Measurements from ENCODE around the gene CNTN1. TPM values are rescaled to one million over a fixed set of nuclear protein-coding genes. Genes with fewer than 3 reads are reported as not detected.

Gene CNTN1
- total and polyA plus RNA-seq, 2 of the 4 experiments (the other 2 are of a cell fraction): 0.10 to 0.18 TPM

GRCh38 chr12:40735551-40736230, 43.5 kb downstream of the CNTN1 start:
- CTCF ChIA-PET: no interaction called here
- Histone ChIP-seq H3K36me3 (ENCODE audit: control insufficient read depth, insufficient read depth, low read length) (no peaks in the 10 kb centered on the region), H2AK5ac (ENCODE audit: low read depth, low read length) (no peak overlapping the region), H3K23ac (ENCODE audit: low read depth, low read length) (no peak overlapping the region), H2AFZ (replicated peaks; ENCODE audit: low read length, poor library complexity) (no peak overlapping the region), H4K8ac (ENCODE audit: low read depth in 2 of 2, low read length in 2 of 2) (no peak overlapping the region), H2BK5ac (ENCODE audit: low read depth, low read length, poor library complexity, severe bottlenecking) (no peak overlapping the region), H4K91ac (ENCODE audit: insufficient read depth, low read depth, low read length) (no peak overlapping the region), H3K9me3 (ENCODE audit: control insufficient read depth, insufficient read depth, low read length) (no peaks in the 10 kb centered on the region), H2AK9ac (replicated peaks; ENCODE audit: low read depth, low read length, poor library complexity) (no peak overlapping the region), H3K4me1 (ENCODE audit: control insufficient read depth, insufficient read depth, low read length) (no peaks in the 10 kb centered on the region), H2BK120ac (ENCODE audit: low read depth, low read length) (no peak overlapping the region), H3K4me3 (ENCODE audit: insufficient read depth, low read depth, low read length) (no peak overlapping the region), H2BK15ac (ENCODE audit: low read depth, low read length) (no peak overlapping the region), H4K5ac (ENCODE audit: low read depth, low read length) (no peak overlapping the region), H3K79me1 (ENCODE audit: low read depth in 1 of 2, low read length in 2 of 2) (no peaks in the 10 kb centered on the region), H3K27ac (ENCODE audit: insufficient read depth, low read length) (no peak overlapping the region), H3K27me3 (ENCODE audit: control insufficient read depth, insufficient read depth, low read length) (no peaks in the 10 kb centered on the region), H2BK20ac (ENCODE audit: low read depth, low read length) (no peak overlapping the region), H3K9me1 (ENCODE audit: insufficient read depth, low read length) (no peaks in the 10 kb centered on the region), H3K4ac (ENCODE audit: low read depth, low read length) (no peak overlapping the region), H3K14ac (replicated peaks; ENCODE audit: low read depth, low read length) (no peak overlapping the region), H3K9ac (ENCODE audit: low read depth, low read length) (no peak overlapping the region), H3K18ac (ENCODE audit: low read depth, low read length) (no peak overlapping the region), H4K20me1 (ENCODE audit: insufficient read depth, low read length) (no peaks in the 10 kb centered on the region), H3K56ac (ENCODE audit: extremely low read depth, insufficient read depth, low read length) (no peak overlapping the region), H3K4me2 (ENCODE audit: low read depth, low read length) (no peak overlapping the region)
- intact Hi-C loops (cut with micrococcal nuclease): no loop called here
- in situ Hi-C loops (cut with MboI; ENCODE audit: low sequenced_read_pairs): no loop called here
- ATAC-seq (ENCODE audit: low read depth): no peak
- dilution Hi-C loops (cut with HindIII; ENCODE audit: low sequenced_read_pairs, unreplicated experiment): no loop called here
- no TSS peak for BruUV-seq (replicated peaks)
- POLR2A ChIA-PET (ENCODE audit: unreplicated experiment): no interaction called here
- no CpG with 5 or more reads among the region's 3 CpGs for WGBS, 2 experiments (ENCODE audit: extremely low coverage in 2 of 2, insufficient read length in 1 of 2)
- DNase-seq: no peak
- no peak for TF ChIP-seq RAD21 (IDR thresholded peaks at IDR 0.05; ENCODE audit: low read length)
- no peak for TF ChIP-seq BHLHE40 (IDR thresholded peaks at IDR 0.05; ENCODE audit: low read depth, low read length)
- no peak for TF ChIP-seq SMC3 (IDR thresholded peaks at IDR 0.05; ENCODE audit: low read depth, low read length)
- TF ChIP-seq CTCF (conservative IDR thresholded peaks at IDR 0.05; ENCODE audit: low read depth, low read length): no peak
- TF ChIP-seq RFX5 (IDR thresholded peaks at IDR 0.05; ENCODE audit: low read depth, low read length): no peak
- TF ChIP-seq FOS (IDR thresholded peaks at IDR 0.05; ENCODE audit: low read depth, low read length): no peak
- TF ChIP-seq NFE2L2 (IDR thresholded peaks at IDR 0.05; ENCODE audit: low read depth, low read length): no peak
- no peak for TF ChIP-seq MAZ (IDR thresholded peaks at IDR 0.05; ENCODE audit: borderline replicate concordance, low read depth, low read length)
- no peak for TF ChIP-seq ELK1 (IDR thresholded peaks at IDR 0.05; ENCODE audit: borderline replicate concordance, low read depth, low read length)
- no peak for TF ChIP-seq RCOR1 (IDR thresholded peaks at IDR 0.05; ENCODE audit: insufficient replicate concordance, low read length)
- no peak for TF ChIP-seq POLR2A (IDR thresholded peaks at IDR 0.05; ENCODE audit: low read depth, low read length)
- TF ChIP-seq USF2 (IDR thresholded peaks at IDR 0.05; ENCODE audit: low read depth, low read length): no peak
- no peak for TF ChIP-seq CHD1 (IDR thresholded peaks at IDR 0.05; ENCODE audit: low read depth, low read length)
- no peak for TF ChIP-seq CEBPB (IDR thresholded peaks at IDR 0.05; ENCODE audit: low read depth, low read length)
- no peak for TF ChIP-seq MAFK (IDR thresholded peaks at IDR 0.05; ENCODE audit: low read depth, low read length)

All from IMR-90 (cell line).